Neural progenitor cell (in vitro differentiated cells): ENCODE measurements around the gene PROSER3.

Experiments used
- CTCF ChIP-seq: fragments of 200-600 bp; sonication (generic); IDR thresholded peaks from 2 replicates; pipeline ENCODE4 v1.5.1; 2017; ENCODE audit warnings: antibody characterized with exemption, mild to moderate bottlenecking
- EZH2 ChIP-seq: fragments of 200-600 bp; sonication (generic); IDR thresholded peaks from 2 replicates; pipeline ENCODE4 v1.6.1; 2017; ENCODE audit warnings: antibody characterized with exemption, mild to moderate bottlenecking, moderate library complexity

DNA sequence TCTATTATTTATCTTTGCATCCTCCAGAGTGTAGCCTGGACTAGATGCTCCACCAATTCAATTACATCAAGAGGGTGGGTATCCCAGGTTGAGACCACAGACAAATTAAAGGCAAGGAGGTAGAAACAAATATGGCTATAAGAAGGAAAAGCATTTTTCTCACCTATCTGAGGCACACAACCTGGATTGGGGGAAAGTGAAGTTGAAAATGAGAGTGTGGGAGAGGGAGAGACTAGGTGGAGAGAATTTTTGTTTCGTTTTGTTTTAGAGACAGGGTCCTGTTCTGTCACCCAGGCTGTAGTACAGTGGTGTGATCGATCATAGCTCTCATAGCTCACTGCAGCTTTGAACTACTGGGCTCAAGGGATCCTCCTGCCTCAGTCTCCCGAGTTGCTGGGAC is 60.5 kb downstream of the PROSER3 start:
- TF ChIP-seq CTCF (no peak), EZH2 (no peak)
